Transverse colon (tissue), 4 donors: Measurements from ENCODE around the gene PITRM1.

Experiments used
- CTCF ChIP-seq, 5 experiments: fragments of 200-600 bp in 3 of 5; fragments of 450-650 bp in 2 of 5; sonication (generic) in 3 of 5; IDR thresholded peaks; 1 replicate in 2 of 5; 2 replicates in 3 of 5; pipeline ENCODE4 v1.5.1; 2016 to 2017; ENCODE audit warnings: antibody characterized with exemption in 5 of 5, inconsistent platforms in 3 of 5, mild to moderate bottlenecking in 2 of 5, moderate library complexity in 1 of 5
- POLR2AphosphoS5 ChIP-seq, 3 donors: sonication (generic); formaldehyde crosslinking; IDR thresholded peaks; one replicate each; pipeline ENCODE4 v1.6.1; 2016; ENCODE audit warnings: antibody characterized with exemption in 3 of 3

GRCh38 chr10:3116508-3117100 lies 56.0 kb downstream of the PITRM1 start:
- TF ChIP-seq CTCF (IDR thresholded peaks at IDR 0.05) (no peak), POLR2AphosphoS5 (IDR thresholded peaks at IDR 0.05) (no peak)
